H9 (cell line): Measurements from ENCODE around the gene NR1H4. TPM values are rescaled to one million over a fixed set of nuclear protein-coding genes. Genes with fewer than 3 reads are reported as not detected.

ENCODE experiments used
- DNase-seq: peaks from one replicate; pipeline ENCODE4 v3.0.0-alpha.2; 2017
- H2AFZ ChIP-seq: one replicate; pipeline ENCODE4 v1.6.1; 2013; ENCODE audit warnings: mild to moderate bottlenecking, low read length, control low read depth, moderate library complexity
- H2AK5ac ChIP-seq: 2 replicates; pipeline ENCODE4 v1.6.1; 2013; ENCODE audit warnings: low read length, control low read depth, mixed read lengths; ENCODE audit not compliant: insufficient read length
- H2BK120ac ChIP-seq: one replicate; pipeline ENCODE4 v1.6.1; 2013; ENCODE audit warnings: low read depth, mild to moderate bottlenecking, low read length, control low read depth, inconsistent platforms; ENCODE audit not compliant: poor library complexity, severe bottlenecking
- H2BK12ac ChIP-seq: 2 replicates; pipeline ENCODE4 v1.6.1; 2013; ENCODE audit warnings: low read length, control low read depth, mixed read lengths, low read depth; ENCODE audit not compliant: insufficient read length
- H2BK15ac ChIP-seq: 2 replicates; pipeline ENCODE4 v1.6.1; 2013; ENCODE audit warnings: low read depth, low read length, control low read depth
- H2BK20ac ChIP-seq: one replicate; pipeline ENCODE4 v1.6.1; 2013; ENCODE audit warnings: low read depth, mild to moderate bottlenecking, low read length, control low read depth, inconsistent platforms; ENCODE audit not compliant: poor library complexity, severe bottlenecking
- H2BK5ac ChIP-seq: 2 replicates; pipeline ENCODE4 v1.6.1; 2013; ENCODE audit warnings: low read length, control low read depth, mixed read lengths; ENCODE audit not compliant: insufficient read length
- H3K14ac ChIP-seq: 2 replicates; pipeline ENCODE4 v1.6.1; 2013; ENCODE audit warnings: low read length, control low read depth; ENCODE audit not compliant: insufficient read depth
- H3K18ac ChIP-seq: 2 replicates; pipeline ENCODE4 v1.6.1; 2013; ENCODE audit warnings: low read depth, mild to moderate bottlenecking, mixed read lengths, low read length, control low read depth; ENCODE audit not compliant: insufficient read length
- H3K23ac ChIP-seq: 2 replicates; pipeline ENCODE4 v1.6.1; 2013; ENCODE audit warnings: low read length, control low read depth, mixed read lengths, low read depth; ENCODE audit not compliant: insufficient read length
- H3K23me2 ChIP-seq: 2 replicates; pipeline ENCODE4 v1.6.1; 2013; ENCODE audit warnings: low read depth, mild to moderate bottlenecking, mixed read lengths, low read length, control low read depth; ENCODE audit not compliant: insufficient read length, poor library complexity, severe bottlenecking
- H3K27ac ChIP-seq: 2 replicates; pipeline ENCODE4 v1.5.1; 2013; ENCODE audit warnings: low read length, control low read depth, mixed read lengths, low read depth; ENCODE audit not compliant: insufficient read length
- H3K27me3 ChIP-seq: 2 replicates; pipeline ENCODE4 v1.6.1; 2013; ENCODE audit warnings: low read length, control low read depth, inconsistent platforms; ENCODE audit not compliant: insufficient read depth
- H3K4ac ChIP-seq: 2 replicates; pipeline ENCODE4 v1.6.1; 2013; ENCODE audit warnings: low read depth, mild to moderate bottlenecking, control low read depth, inconsistent platforms, low read length, moderate library complexity
- H3K4me1 ChIP-seq: 2 replicates; pipeline ENCODE4 v1.6.1; 2013; ENCODE audit warnings: low read length, control low read depth, inconsistent platforms; ENCODE audit not compliant: insufficient read depth
- H3K4me2 ChIP-seq: 2 replicates; pipeline ENCODE4 v1.6.1; 2013; ENCODE audit warnings: low read length, control low read depth, mixed read lengths; ENCODE audit not compliant: insufficient read length, insufficient read depth
- H3K56ac ChIP-seq: 2 replicates; pipeline ENCODE4 v1.6.1; 2013; ENCODE audit warnings: low read depth, mild to moderate bottlenecking, mixed read lengths, low read length, control low read depth; ENCODE audit not compliant: insufficient read length
- H3K79me1 ChIP-seq: 2 replicates; pipeline ENCODE4 v1.6.1; 2013; ENCODE audit warnings: low read depth, mild to moderate bottlenecking, moderate library complexity, low read length, control low read depth, inconsistent platforms; ENCODE audit not compliant: insufficient read depth, poor library complexity, severe bottlenecking
- H3K79me2 ChIP-seq: 2 replicates; pipeline ENCODE4 v1.6.1; 2013; ENCODE audit warnings: low read length, control low read depth, inconsistent platforms; ENCODE audit not compliant: insufficient read depth
- H3K9ac ChIP-seq: 2 replicates; pipeline ENCODE4 v1.6.1; 2013; ENCODE audit warnings: low read length, control low read depth, mixed read lengths; ENCODE audit not compliant: insufficient read length; ENCODE audit errors: extremely low read depth
- H3K9me3 ChIP-seq: one replicate; pipeline ENCODE4 v1.6.1; 2013; ENCODE audit warnings: low read depth, low read length, inconsistent platforms; ENCODE audit not compliant: control insufficient read depth
- H3T11ph ChIP-seq: one replicate; pipeline ENCODE4 v1.6.1; 2013; ENCODE audit warnings: mild to moderate bottlenecking, low read length, control low read depth, inconsistent platforms
- H4K20me1 ChIP-seq: one replicate; pipeline ENCODE4 v1.6.1; 2013; ENCODE audit not compliant: control insufficient read depth, insufficient read length, insufficient read depth
- H4K5ac ChIP-seq: 2 replicates; pipeline ENCODE4 v1.6.1; 2013; ENCODE audit warnings: low read depth, mild to moderate bottlenecking, mixed read lengths, low read length, control low read depth; ENCODE audit not compliant: insufficient read length
- H4K8ac ChIP-seq: replicated peaks from 2 replicates; pipeline ENCODE4 v1.6.1; 2013; ENCODE audit warnings: low read length, control low read depth, mixed read lengths, low read depth; ENCODE audit not compliant: insufficient read length
- H4K91ac ChIP-seq: 2 replicates; pipeline ENCODE4 v1.6.1; 2013; ENCODE audit warnings: low read depth, mild to moderate bottlenecking, moderate library complexity, mixed read lengths, low read length, control low read depth; ENCODE audit not compliant: insufficient read length
- H3K27ac Mint-ChIP-seq, 3 experiments: 2 replicates in 2 of 3; 3 replicates in 1 of 3; pipeline ENCODE4 v1.8.0; 2020 to 2021; ENCODE audit warnings: mixed read lengths in 3 of 3, mild to moderate bottlenecking in 1 of 3, moderate library complexity in 1 of 3
- H3K27me3 Mint-ChIP-seq: 2 replicates; pipeline ENCODE4 v1.8.0; 2021; ENCODE audit warnings: low read depth, mild to moderate bottlenecking, moderate library complexity, mixed read lengths
- H3K36me3 Mint-ChIP-seq, 3 experiments: 2 replicates in 2 of 3; 3 replicates in 1 of 3; pipeline ENCODE4 v1.8.0; 2020 to 2021; ENCODE audit warnings: low read depth in 3 of 3, mixed read lengths in 3 of 3; ENCODE audit not compliant: insufficient read depth in 1 of 3
- H3K4me1 Mint-ChIP-seq, 2 experiments: 2 replicates each; pipeline ENCODE4 v1.8.0; 2020; ENCODE audit warnings: mixed read lengths in 2 of 2
- H3K4me3 Mint-ChIP-seq, 2 experiments: 2 replicates in 1 of 2; 3 replicates in 1 of 2; pipeline ENCODE4 v1.8.0; 2020 to 2021; ENCODE audit warnings: mild to moderate bottlenecking in 2 of 2, mixed read lengths in 2 of 2, moderate library complexity in 1 of 2
- H3K9me3 Mint-ChIP-seq, 2 experiments: 2 replicates in 1 of 2; 3 replicates in 1 of 2; pipeline ENCODE4 v1.8.0; 2020; ENCODE audit warnings: mild to moderate bottlenecking in 2 of 2, mixed read lengths in 2 of 2, moderate library complexity in 1 of 2
- WGBS: extraction: QIAGEN DNeasy Blood & Tissue Kit; methylation state at CpG from one replicate; pipeline ENCODE4 v1.1.7; 2013; ENCODE audit warnings: missing lambda C conversion rate, low lambda C conversion rate, mixed read lengths; ENCODE audit not compliant: insufficient read length; ENCODE audit errors: extremely low coverage; 5-methylcytosine and 5-hydroxymethylcytosine counted together
- total RNA-seq: library from RNA; stranded (reverse); gene quantifications from 2 replicates; pipeline ENCODE4 v1.2.1, GENCODE V29; 2021
- TF ChIP-seq, protein P1 (sequence below): fragments of 200-600 bp; sonication (generic); conservative IDR thresholded peaks from 3 replicates; pipeline ENCODE4 v1.8.0; 2021; ENCODE audit warnings: antibody characterized with exemption, mild to moderate bottlenecking

The NR1H4 gene
- total RNA-seq, 1 experiment from 2014 or later = not detected

DNA sequence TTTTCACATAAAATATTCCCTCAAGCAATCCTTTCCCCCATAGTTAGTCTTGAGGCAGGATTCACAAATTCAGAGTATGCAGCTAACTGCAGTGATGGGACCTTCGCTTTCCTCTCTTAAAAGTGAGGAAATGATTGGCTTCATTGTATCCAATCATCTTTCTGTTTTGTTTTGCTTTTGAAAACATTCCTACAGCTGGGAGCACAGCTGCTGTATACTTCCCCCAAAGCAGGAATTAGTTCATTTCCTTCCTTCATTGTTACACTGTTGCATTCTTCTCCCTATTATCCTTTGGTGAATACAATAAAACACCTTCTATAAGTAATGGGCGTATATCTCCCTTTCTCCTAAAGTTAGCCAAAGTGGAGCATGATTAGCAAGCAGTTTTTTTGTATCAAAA, 90.4 kb downstream of the NR1H4 start:
- no peaks in the 10 kb centered on the region for H4K20me1 ChIP-seq
- no peaks in the 10 kb centered on the region for H3K4me1 ChIP-seq
- H3K23ac ChIP-seq = no peak overlapping the region
- no peaks in the 10 kb centered on the region for H3K9me3 ChIP-seq
- TF ChIP-seq, protein P1, sequence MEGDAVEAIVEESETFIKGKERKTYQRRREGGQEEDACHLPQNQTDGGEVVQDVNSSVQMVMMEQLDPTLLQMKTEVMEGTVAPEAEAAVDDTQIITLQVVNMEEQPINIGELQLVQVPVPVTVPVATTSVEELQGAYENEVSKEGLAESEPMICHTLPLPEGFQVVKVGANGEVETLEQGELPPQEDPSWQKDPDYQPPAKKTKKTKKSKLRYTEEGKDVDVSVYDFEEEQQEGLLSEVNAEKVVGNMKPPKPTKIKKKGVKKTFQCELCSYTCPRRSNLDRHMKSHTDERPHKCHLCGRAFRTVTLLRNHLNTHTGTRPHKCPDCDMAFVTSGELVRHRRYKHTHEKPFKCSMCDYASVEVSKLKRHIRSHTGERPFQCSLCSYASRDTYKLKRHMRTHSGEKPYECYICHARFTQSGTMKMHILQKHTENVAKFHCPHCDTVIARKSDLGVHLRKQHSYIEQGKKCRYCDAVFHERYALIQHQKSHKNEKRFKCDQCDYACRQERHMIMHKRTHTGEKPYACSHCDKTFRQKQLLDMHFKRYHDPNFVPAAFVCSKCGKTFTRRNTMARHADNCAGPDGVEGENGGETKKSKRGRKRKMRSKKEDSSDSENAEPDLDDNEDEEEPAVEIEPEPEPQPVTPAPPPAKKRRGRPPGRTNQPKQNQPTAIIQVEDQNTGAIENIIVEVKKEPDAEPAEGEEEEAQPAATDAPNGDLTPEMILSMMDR = no peak
- no peak overlapping the region for H2AK5ac ChIP-seq
- H2BK20ac ChIP-seq = no peak overlapping the region
- Mint-ChIP-seq H3K9me3 (peaks cover 0 to 4% of the 10 kb centered on the region in 2 experiments; a peak in 1 of 5 replicates), H3K27ac (no peak overlapping the region; a peak in 1 of 7 replicates), H3K27me3 (no peaks in the 10 kb centered on the region; the same call in 1 of the 2 replicates), H3K4me1 (peaks cover 5% of the 10 kb centered on the region in 2 experiments; a peak in 2 of 4 replicates), H3K4me3 (no peak overlapping the region), H3K36me3 (no peaks in the 10 kb centered on the region)
- H3K27ac ChIP-seq = no peak overlapping the region
- H4K5ac ChIP-seq = no peak overlapping the region
- H3K56ac ChIP-seq = no peak overlapping the region
- H2AFZ ChIP-seq = peak overlapping the region; percentile 74
- H3T11ph ChIP-seq = no peak overlapping the region
- no peak overlapping the region for H3K4me2 ChIP-seq
- no peak overlapping the region for H2BK12ac ChIP-seq
- H4K91ac ChIP-seq = no peak overlapping the region
- no peak overlapping the region for H2BK5ac ChIP-seq
- H3K4ac ChIP-seq = no peak overlapping the region
- H3K27me3 ChIP-seq = no peaks in the 10 kb centered on the region
- H3K79me1 ChIP-seq = no peaks in the 10 kb centered on the region
- H2BK15ac ChIP-seq = no peak overlapping the region
- H4K8ac ChIP-seq = no peak overlapping the region
- H3K23me2 ChIP-seq = no peaks in the 10 kb centered on the region
- H3K14ac ChIP-seq = no peak overlapping the region
- H2BK120ac ChIP-seq = no peak overlapping the region
- no peak overlapping the region for H3K9ac ChIP-seq
- WGBS = no CpG with 5 or more reads among the region's 2 CpGs
- no peaks in the 10 kb centered on the region for H3K79me2 ChIP-seq
- DNase-seq = no peak
- H3K18ac ChIP-seq = no peak overlapping the region
